ENCODE measurements around the gene BAG1.

BAG1 gene

GRCh38 chr9:33285502-33285901 lies 21.0 kb upstream of the BAG1 start:
- no peak for DNase-seq (ENCODE audit: extremely low read depth, low read depth)
- TF ChIP-seq CTCF (IDR thresholded peaks at IDR 0.05; ENCODE audit: low read depth, low read length, missing control alignments): no peak
- no peak overlapping the region for H3K4me3 ChIP-seq (replicated peaks; ENCODE audit: low read depth, low read length)

GRCh38 chr9:33277484-33277883 lies 13.0 kb upstream of the BAG1 start:
- no peak for DNase-seq (ENCODE audit: extremely low read depth, low read depth)
- TF ChIP-seq CTCF (IDR thresholded peaks at IDR 0.05; ENCODE audit: low read depth, low read length, missing control alignments): no peak
- no peak overlapping the region for H3K4me3 ChIP-seq (replicated peaks; ENCODE audit: low read depth, low read length)

- H3K4me3 ChIP-seq (replicated peaks; ENCODE audit: low read depth, low read length): no peak overlapping the region
- no peak for TF ChIP-seq CTCF (IDR thresholded peaks at IDR 0.05; ENCODE audit: low read depth, low read length, missing control alignments)
- no peak for DNase-seq (ENCODE audit: extremely low read depth, low read depth)
These were observed 9.4 kb upstream of the BAG1 start for GRCh38 chr9:33273972-33274328.

- no peak overlapping the region for H3K4me3 ChIP-seq (replicated peaks; ENCODE audit: low read depth, low read length)
- no peak for DNase-seq (ENCODE audit: extremely low read depth, low read depth)
- no peak for TF ChIP-seq CTCF (IDR thresholded peaks at IDR 0.05; ENCODE audit: low read depth, low read length, missing control alignments)
These were observed 8.9 kb upstream of the BAG1 start for GRCh38 chr9:33273266-33273971.

GRCh38 chr9:33272061-33272460 lies 7.6 kb upstream of the BAG1 start:
- no peak for DNase-seq (ENCODE audit: extremely low read depth, low read depth)
- no peak for TF ChIP-seq CTCF (IDR thresholded peaks at IDR 0.05; ENCODE audit: low read depth, low read length, missing control alignments)
- H3K4me3 ChIP-seq (replicated peaks; ENCODE audit: low read depth, low read length): no peak overlapping the region

- DNase-seq (ENCODE audit: extremely low read depth, low read depth): no peak
- no peak overlapping the region for H3K4me3 ChIP-seq (replicated peaks; ENCODE audit: low read depth, low read length)
- no peak for TF ChIP-seq CTCF (IDR thresholded peaks at IDR 0.05; ENCODE audit: low read depth, low read length, missing control alignments)
These were observed 5.6 kb upstream of the BAG1 start for GRCh38 chr9:33270146-33270545.

Measured in HFF-Myc (cell line).